CD14-positive monocyte (primary cell): ENCODE data around the gene GPR137C. TPM values are rescaled to one million over a fixed set of nuclear protein-coding genes. Genes with fewer than 3 reads are reported as not detected.
A peak's percentile ranks its signal among the peaks of the same experiment; 100 is the strongest.

Experiments
- DNase-seq, 3 donors: peaks; one replicate each; pipeline ENCODE4 v3.0.0-alpha.2; 2011 to 2022
- H2AFZ ChIP-seq: 2 replicates; pipeline ENCODE4 v1.6.0; 2012; ENCODE audit warnings: mild to moderate bottlenecking, low read depth, low read length, inconsistent platforms; ENCODE audit not compliant: insufficient read depth, poor library complexity, severe bottlenecking
- H3K27ac ChIP-seq, 2 donors: 1 replicate in 1 of 2; 2 replicates in 1 of 2; pipeline ENCODE4 v1.5.1; 2012 to 2013; ENCODE audit warnings: low read length in 2 of 2, control low read depth in 1 of 2, inconsistent platforms in 1 of 2, low read depth in 1 of 2, mild to moderate bottlenecking in 1 of 2
- H3K27me3 ChIP-seq, 2 donors: one replicate each; pipeline versions ENCODE4 v1.6.0 to v1.6.1; 2011 to 2013; ENCODE audit warnings: low read length in 2 of 2; ENCODE audit not compliant: control insufficient read depth in 2 of 2, insufficient read depth in 2 of 2
- H3K36me3 ChIP-seq, 2 donors: replicated peaks in 1 of 2; 1 replicate in 1 of 2; 2 replicates in 1 of 2; pipeline versions ENCODE4 v1.5.1 to v1.6.1; 2012 to 2013; ENCODE audit warnings: low read length in 2 of 2, control low read depth in 1 of 2, inconsistent platforms in 1 of 2, mild to moderate bottlenecking in 1 of 2; ENCODE audit not compliant: insufficient read depth in 2 of 2, control insufficient read depth in 1 of 2
- H3K4me1 ChIP-seq, 2 donors: 1 replicate in 1 of 2; 2 replicates in 1 of 2; pipeline versions ENCODE4 v1.5.1 to v1.6.1; 2012 to 2013; ENCODE audit warnings: low read length in 2 of 2, control low read depth in 1 of 2, inconsistent platforms in 1 of 2, mild to moderate bottlenecking in 1 of 2, moderate library complexity in 1 of 2; ENCODE audit not compliant: insufficient read depth in 2 of 2, control insufficient read depth in 1 of 2
- H3K4me2 ChIP-seq: replicated peaks from 2 replicates; pipeline ENCODE3; 2012; ENCODE audit warnings: low read length, moderate library complexity, mild to moderate bottlenecking; ENCODE audit not compliant: poor library complexity, severe bottlenecking; ENCODE audit errors: extremely low read depth
- H3K4me3 ChIP-seq, 3 experiments: fragments of 200-600 bp in 1 of 3; sonication (generic) in 1 of 3; replicated peaks in 1 of 3; 1 replicate in 2 of 3; 2 replicates in 1 of 3; pipeline ENCODE4 v1.5.1; 2011 to 2013; ENCODE audit warnings: low read length in 3 of 3, mild to moderate bottlenecking in 3 of 3, control low read depth in 2 of 3, low read depth in 2 of 3, inconsistent platforms in 1 of 3, moderate library complexity in 1 of 3
- H3K79me2 ChIP-seq: 2 replicates; pipeline ENCODE4 v1.6.0; 2012; ENCODE audit warnings: mild to moderate bottlenecking, control low read depth, inconsistent platforms, low read length, moderate library complexity; ENCODE audit not compliant: insufficient read depth
- H3K9ac ChIP-seq: 2 replicates; pipeline ENCODE4 v1.6.0; 2017; ENCODE audit warnings: low read length, mild to moderate bottlenecking; ENCODE audit not compliant: insufficient read depth, poor library complexity, severe bottlenecking
- H3K9me3 ChIP-seq, 2 donors: replicated peaks in 1 of 2; 1 replicate in 1 of 2; 2 replicates in 1 of 2; pipeline versions ENCODE4 v1.5.1 to v1.6.1; 2012 to 2013; ENCODE audit warnings: low read length in 2 of 2, control low read depth in 1 of 2; ENCODE audit not compliant: control insufficient read depth in 1 of 2, insufficient read depth in 1 of 2
- H4K20me1 ChIP-seq: 2 replicates; pipeline ENCODE4 v1.6.0; 2012; ENCODE audit warnings: mild to moderate bottlenecking, low read length, control low read depth, moderate library complexity; ENCODE audit not compliant: insufficient read depth
- H3K27ac Mint-ChIP-seq, 7 donors: one replicate each; pipeline ENCODE4 v1.8.0; 2020; ENCODE audit warnings: mild to moderate bottlenecking in 7 of 7, mixed read lengths in 7 of 7, moderate library complexity in 6 of 7, inconsistent platforms in 2 of 7
- H3K27me3 Mint-ChIP-seq, 3 donors: one replicate each; pipeline ENCODE4 v1.8.0; 2021 to 2022; ENCODE audit warnings: low read depth in 3 of 3, mild to moderate bottlenecking in 3 of 3, mixed read lengths in 3 of 3, moderate library complexity in 3 of 3, inconsistent platforms in 1 of 3
- H3K36me3 Mint-ChIP-seq, 2 donors: one replicate each; pipeline ENCODE4 v1.8.0; 2020; ENCODE audit warnings: mixed read lengths in 2 of 2, inconsistent platforms in 1 of 2, mild to moderate bottlenecking in 1 of 2
- H3K4me1 Mint-ChIP-seq: one replicate; pipeline ENCODE4 v1.8.0; 2020; ENCODE audit warnings: mild to moderate bottlenecking, mixed read lengths
- H3K4me3 Mint-ChIP-seq, 2 donors: one replicate each; pipeline ENCODE4 v1.8.0; 2020; ENCODE audit warnings: mild to moderate bottlenecking in 2 of 2, mixed read lengths in 2 of 2, moderate library complexity in 1 of 2
- H3K9me3 Mint-ChIP-seq, 7 donors: one replicate each; pipeline ENCODE4 v1.8.0; 2020 to 2022; ENCODE audit warnings: mixed read lengths in 7 of 7, mild to moderate bottlenecking in 6 of 7, moderate library complexity in 6 of 7, inconsistent platforms in 2 of 7
- CTCF ChIP-seq: fragments of 200-600 bp; IDR thresholded peaks from one replicate; pipeline ENCODE4 v1.8.0; 2022; ENCODE audit warnings: antibody characterized with exemption, mild to moderate bottlenecking
- WGBS: methylation state at CpG from one replicate; pipeline ENCODE4 v1.1.5; 2013; ENCODE audit warnings: missing lambda C conversion rate; ENCODE audit not compliant: insufficient coverage; 5-methylcytosine and 5-hydroxymethylcytosine counted together
- intact Hi-C, 2 donors: fragments of 100-400 bp; cut with micrococcal nuclease; formaldehyde crosslinking; loops; one replicate each; pipeline versions ENCODE4 v1.15.0 to v1.15.1; 2023
- polyA minus RNA-seq: library from RNA; depleted of rRNA, polyadenylated mRNA; stranded (reverse); fragments of >200 nt; gene quantifications from 2 replicates; pipeline ENCODE4 v1.2.3, GENCODE V29; 2012
- polyA plus RNA-seq, 3 donors: library from polyadenylated mRNA; depleted of rRNA in 1 of 3; unstranded in 2 of 3; stranded (reverse) in 1 of 3; fragments of 300-500 nt in 2 of 3; fragments of >200 nt in 1 of 3; fragmentation: Illumina TruSeq in 2 of 3; gene quantifications; 1 replicate in 2 of 3; 2 replicates in 1 of 3; pipeline ENCODE4 v1.2.3, GENCODE V29; 2012 to 2021
- total RNA-seq, 12 experiments: library from RNA in 1 of 12; stranded (reverse) in 1 of 12; fragments of 120-200 nt in 1 of 12; gene quantifications; one replicate each; pipeline ENCODE4 v1.2.4 and lab custom pipeline; 2013 to 2026; ENCODE audit warnings: mixed read lengths in 6 of 12, inconsistent platforms in 1 of 12

Gene GPR137C, protein sequence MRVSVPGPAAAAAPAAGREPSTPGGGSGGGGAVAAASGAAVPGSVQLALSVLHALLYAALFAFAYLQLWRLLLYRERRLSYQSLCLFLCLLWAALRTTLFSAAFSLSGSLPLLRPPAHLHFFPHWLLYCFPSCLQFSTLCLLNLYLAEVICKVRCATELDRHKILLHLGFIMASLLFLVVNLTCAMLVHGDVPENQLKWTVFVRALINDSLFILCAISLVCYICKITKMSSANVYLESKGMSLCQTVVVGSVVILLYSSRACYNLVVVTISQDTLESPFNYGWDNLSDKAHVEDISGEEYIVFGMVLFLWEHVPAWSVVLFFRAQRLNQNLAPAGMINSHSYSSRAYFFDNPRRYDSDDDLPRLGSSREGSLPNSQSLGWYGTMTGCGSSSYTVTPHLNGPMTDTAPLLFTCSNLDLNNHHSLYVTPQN
- total RNA-seq (2013): 0.42 TPM
- under 1 TPM in 1 of 3 donors, not detected in 2; 0.04 TPM for polyA plus RNA-seq
- 0.24 and 0.28 TPM in 2 replicates for polyA minus RNA-seq
- 0 to 3.1 (median 0.28) reads per million in 11 experiments for total RNA-seq (lab: John Stamatoyannopoulos, UW)

- peaks cover 2 to 3% of the 10 kb centered on the region in 2 donors for H3K27me3 ChIP-seq
- no peaks in the 10 kb centered on the region for H3K79me2 ChIP-seq
- peak within 1 kb of the TSS; percentile 79 to 96 (median 92) for H3K27ac Mint-ChIP-seq
- peaks cover 20 to 30% of the 10 kb centered on the region in 2 donors for H3K4me1 ChIP-seq
- TF ChIP-seq CTCF: no peak
- peak within 1 kb of the TSS; percentile 98 for H3K4me2 ChIP-seq
- H2AFZ ChIP-seq: peak within 1 kb of the TSS; percentile 97
- no peaks in the 10 kb centered on the region for H3K9me3 ChIP-seq
- peaks cover 0 to 3% of the 10 kb centered on the region in 2 donors for H3K36me3 Mint-ChIP-seq
- H3K36me3 ChIP-seq: no peaks in the 10 kb centered on the region
- peak within 1 kb of the TSS; percentile 76 to 81 for H3K27ac ChIP-seq
- intact Hi-C loops: loop anchor here (5.0 to 10.0 kb wide), 5 partner anchors 152 to 1890 kb away; partner anchors contain the start of genes CNIH1 (in 1 of the 2), GNPNAT1 (in 1 of the 2), PSMC6 (in 1 of the 2) and PTGER2 (in 1 of the 2)
- WGBS: 0% methylated on average over 67 of the region's 81 CpGs
- peaks cover 0 to 2% (median 0%) of the 10 kb centered on the region in 7 donors for H3K9me3 Mint-ChIP-seq
- peak within 1 kb of the TSS; percentile 94 for H3K4me3 Mint-ChIP-seq
- peak; percentile 99 to 100 (median 99) for DNase-seq
- H3K4me3 ChIP-seq: peak within 1 kb of the TSS; percentile 71 to 91 (median 78)
- peak within 1 kb of the TSS; percentile 70 for H3K9ac ChIP-seq
- H3K27me3 Mint-ChIP-seq: peaks cover 0 to 6% (median 2%) of the 10 kb centered on the region in 3 donors
- peaks cover 26% of the 10 kb centered on the region for H3K4me1 Mint-ChIP-seq
- no peaks in the 10 kb centered on the region for H4K20me1 ChIP-seq
These were observed at the start of gene GPR137C, which contains the start of gene TXNDC16 for GRCh38 chr14:52552063-52552988. GPR137C (plus strand) TSS chr14:52552836; CDS start chr14:52553148, 312 bp downstream. TXNDC16 (minus strand) TSS chr14:52552505; CDS start chr14:52543557, 8,948 bp downstream.

- no peaks in the 10 kb centered on the region for H3K9me3 ChIP-seq
- H2AFZ ChIP-seq: no peak overlapping the region
- TF ChIP-seq CTCF: no peak
- H3K36me3 ChIP-seq: peaks cover 0 to 2% of the 10 kb centered on the region in 2 donors
- Mint-ChIP-seq H3K9me3 (peaks cover 0 to under 1% (median 0%) of the 10 kb centered on the region in 7 donors), H3K27me3 (no peaks in the 10 kb centered on the region), H3K4me3 (no peak overlapping the region), H3K4me1 (no peaks in the 10 kb centered on the region), H3K36me3 (peaks cover 4 to 9% of the 10 kb centered on the region in 2 donors), H3K27ac (no peak overlapping the region)
- H4K20me1 ChIP-seq: no peaks in the 10 kb centered on the region
- no peak overlapping the region for H3K9ac ChIP-seq
- no peak for DNase-seq
- no CpG with 5 or more reads among the region's 1 CpG for WGBS
- no peak overlapping the region for H3K27ac ChIP-seq
- H3K27me3 ChIP-seq: no peaks in the 10 kb centered on the region
- no peak overlapping the region for H3K4me2 ChIP-seq
- intact Hi-C loops: no loop called here
- no peak overlapping the region for H3K4me3 ChIP-seq
- H3K79me2 ChIP-seq: no peaks in the 10 kb centered on the region
- H3K4me1 ChIP-seq: no peaks in the 10 kb centered on the region
These were observed 39.4 kb upstream of the GPR137C start for GRCh38 chr14:52513249-52513648.
